Tibial nerve (tissue), 4 donors: Measurements from ENCODE around the gene KIRREL3.

Experiments used
- EP300 ChIP-seq, 2 donors: sonication (generic); formaldehyde crosslinking; IDR thresholded peaks; one replicate each; pipeline ENCODE4 v1.6.1; 2017; ENCODE audit warnings: antibody characterized with exemption in 2 of 2, mild to moderate bottlenecking in 1 of 2
- TF ChIP-seq, protein P1 (sequence below), 5 experiments: fragments of 200-600 bp in 3 of 5; fragments of 450-650 bp in 2 of 5; sonication (generic) in 3 of 5; IDR thresholded peaks; one replicate each; pipeline ENCODE4 v1.5.1; 2016 to 2019; ENCODE audit warnings: antibody characterized with exemption in 5 of 5, mild to moderate bottlenecking in 3 of 5, moderate library complexity in 2 of 5

DNA sequence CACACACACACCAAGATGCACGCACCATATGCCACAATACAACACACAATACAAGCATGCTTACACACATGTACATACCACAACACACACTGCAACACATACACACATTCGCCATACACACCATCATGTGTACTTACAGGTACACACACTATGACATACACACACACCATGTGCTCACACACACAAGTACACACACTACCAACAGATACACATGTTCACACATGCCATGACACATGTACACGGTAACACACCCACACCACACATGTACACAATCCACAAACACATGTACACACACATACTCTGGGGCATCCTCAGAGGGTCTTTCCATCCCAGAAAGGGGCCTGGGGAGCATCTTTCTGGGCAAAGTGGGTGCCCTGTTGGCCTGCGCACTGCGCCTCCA is 562.8 kb downstream of the KIRREL3 start:
- no peak for TF ChIP-seq EP300 (IDR thresholded peaks at IDR 0.05)
- TF ChIP-seq, protein P1, sequence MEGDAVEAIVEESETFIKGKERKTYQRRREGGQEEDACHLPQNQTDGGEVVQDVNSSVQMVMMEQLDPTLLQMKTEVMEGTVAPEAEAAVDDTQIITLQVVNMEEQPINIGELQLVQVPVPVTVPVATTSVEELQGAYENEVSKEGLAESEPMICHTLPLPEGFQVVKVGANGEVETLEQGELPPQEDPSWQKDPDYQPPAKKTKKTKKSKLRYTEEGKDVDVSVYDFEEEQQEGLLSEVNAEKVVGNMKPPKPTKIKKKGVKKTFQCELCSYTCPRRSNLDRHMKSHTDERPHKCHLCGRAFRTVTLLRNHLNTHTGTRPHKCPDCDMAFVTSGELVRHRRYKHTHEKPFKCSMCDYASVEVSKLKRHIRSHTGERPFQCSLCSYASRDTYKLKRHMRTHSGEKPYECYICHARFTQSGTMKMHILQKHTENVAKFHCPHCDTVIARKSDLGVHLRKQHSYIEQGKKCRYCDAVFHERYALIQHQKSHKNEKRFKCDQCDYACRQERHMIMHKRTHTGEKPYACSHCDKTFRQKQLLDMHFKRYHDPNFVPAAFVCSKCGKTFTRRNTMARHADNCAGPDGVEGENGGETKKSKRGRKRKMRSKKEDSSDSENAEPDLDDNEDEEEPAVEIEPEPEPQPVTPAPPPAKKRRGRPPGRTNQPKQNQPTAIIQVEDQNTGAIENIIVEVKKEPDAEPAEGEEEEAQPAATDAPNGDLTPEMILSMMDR (IDR thresholded peaks at IDR 0.05) = no peak
